ENCODE results near the gene MYH9. TPM values are rescaled to one million over a fixed set of nuclear protein-coding genes. Genes with fewer than 3 reads are reported as not detected.

The MYH9 gene
- total RNA-seq, 4 donors from 2014 or later = 241 to 387 (median 358) TPM

DNA sequence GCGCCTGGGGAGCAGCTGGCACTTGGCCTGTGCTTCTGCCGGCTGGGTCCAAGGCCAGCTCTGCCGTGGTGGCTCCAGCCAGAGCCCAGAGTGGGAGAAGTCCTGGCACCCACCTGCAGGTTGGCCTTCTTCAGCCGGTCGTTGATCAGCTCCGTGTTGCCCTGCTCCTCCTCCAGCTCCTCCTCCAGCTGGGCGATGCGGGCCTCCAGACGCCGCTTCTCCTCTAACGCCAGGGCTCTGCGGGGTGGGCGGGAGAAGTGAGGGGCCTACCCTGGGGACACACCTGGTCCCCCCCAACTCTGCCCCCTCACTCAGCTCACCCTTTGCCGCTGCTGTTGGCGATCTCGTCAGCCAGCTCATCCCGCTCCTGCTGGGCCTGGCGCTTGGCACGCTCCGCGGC is 102.2 kb downstream of the MYH9 start:
- Histone ChIP-seq H3K36me3 (peaks cover 89 to 100% (median 98%) of the 10 kb centered on the region in 4 donors), H3K27me3 (no peaks in the 10 kb centered on the region), H3K4me1 (peaks cover 11 to 62% (median 56%) of the 10 kb centered on the region in 4 donors), H3K27ac (replicated peaks in 1 of 4) (peak overlapping the region; percentile 80 to 86 (median 82)), H3K9me3 (no peaks in the 10 kb centered on the region), H3K4me3 (no peak overlapping the region)
- no peak for TF ChIP-seq POLR2AphosphoS5 (IDR thresholded peaks at IDR 0.05)
- TF ChIP-seq EP300 (IDR thresholded peaks at IDR 0.05) = no peak
- TF ChIP-seq, protein P1, sequence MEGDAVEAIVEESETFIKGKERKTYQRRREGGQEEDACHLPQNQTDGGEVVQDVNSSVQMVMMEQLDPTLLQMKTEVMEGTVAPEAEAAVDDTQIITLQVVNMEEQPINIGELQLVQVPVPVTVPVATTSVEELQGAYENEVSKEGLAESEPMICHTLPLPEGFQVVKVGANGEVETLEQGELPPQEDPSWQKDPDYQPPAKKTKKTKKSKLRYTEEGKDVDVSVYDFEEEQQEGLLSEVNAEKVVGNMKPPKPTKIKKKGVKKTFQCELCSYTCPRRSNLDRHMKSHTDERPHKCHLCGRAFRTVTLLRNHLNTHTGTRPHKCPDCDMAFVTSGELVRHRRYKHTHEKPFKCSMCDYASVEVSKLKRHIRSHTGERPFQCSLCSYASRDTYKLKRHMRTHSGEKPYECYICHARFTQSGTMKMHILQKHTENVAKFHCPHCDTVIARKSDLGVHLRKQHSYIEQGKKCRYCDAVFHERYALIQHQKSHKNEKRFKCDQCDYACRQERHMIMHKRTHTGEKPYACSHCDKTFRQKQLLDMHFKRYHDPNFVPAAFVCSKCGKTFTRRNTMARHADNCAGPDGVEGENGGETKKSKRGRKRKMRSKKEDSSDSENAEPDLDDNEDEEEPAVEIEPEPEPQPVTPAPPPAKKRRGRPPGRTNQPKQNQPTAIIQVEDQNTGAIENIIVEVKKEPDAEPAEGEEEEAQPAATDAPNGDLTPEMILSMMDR (IDR thresholded peaks at IDR 0.05) = no peak
- no peak for TF ChIP-seq POLR2A (IDR thresholded peaks at IDR 0.05; ENCODE audit: low read depth)
- intact Hi-C loops (cut with DNase I) = no loop called here
- WGBS = 84% methylated on average over 21 of the region's 21 CpGs
- no peak for DNase-seq (ENCODE audit: extremely low spot score)

DNA sequence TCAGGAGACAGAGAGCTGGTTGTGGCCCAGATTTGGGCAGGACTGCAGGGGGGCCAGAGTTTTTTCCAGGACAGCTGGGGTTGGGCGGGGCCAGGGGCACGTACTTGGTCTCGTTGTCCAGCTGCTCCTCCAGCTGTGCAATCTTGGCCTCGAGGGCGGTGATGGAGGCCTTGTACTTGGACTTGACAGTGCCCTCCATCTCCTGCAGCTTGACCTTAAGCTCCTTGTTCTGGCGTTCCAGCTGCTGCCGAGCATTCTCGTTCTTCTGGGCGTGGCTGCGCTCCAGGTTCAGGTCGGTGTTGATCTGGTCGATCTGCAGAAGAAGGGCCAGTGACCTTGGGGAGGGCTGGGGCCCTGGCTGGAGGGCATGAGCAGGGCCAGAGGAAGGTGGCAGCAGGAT is 102.8 kb downstream of the MYH9 start:
- TF ChIP-seq POLR2A (IDR thresholded peaks at IDR 0.05; ENCODE audit: low read depth) (no peak), EP300 (IDR thresholded peaks at IDR 0.05) (no peak), POLR2AphosphoS5 (IDR thresholded peaks at IDR 0.05) (peak in 1 of 2 donors; percentile 38)
- TF ChIP-seq, protein P1 (IDR thresholded peaks at IDR 0.05) = no peak
- no peak for DNase-seq (ENCODE audit: extremely low spot score)
- H3K4me3 ChIP-seq = no peak overlapping the region
- H3K9me3 ChIP-seq = no peaks in the 10 kb centered on the region
- peak overlapping the region; percentile 80 to 86 (median 82) for H3K27ac ChIP-seq (replicated peaks in 1 of 4)
- 54% methylated on average over 9 of the region's 12 CpGs for WGBS
- peaks cover 88 to 100% (median 96%) of the 10 kb centered on the region in 4 donors for H3K36me3 ChIP-seq
- intact Hi-C loops (cut with DNase I) = no loop called here
- no peaks in the 10 kb centered on the region for H3K27me3 ChIP-seq
- H3K4me1 ChIP-seq = peaks cover 11 to 64% (median 57%) of the 10 kb centered on the region in 4 donors

DNA sequence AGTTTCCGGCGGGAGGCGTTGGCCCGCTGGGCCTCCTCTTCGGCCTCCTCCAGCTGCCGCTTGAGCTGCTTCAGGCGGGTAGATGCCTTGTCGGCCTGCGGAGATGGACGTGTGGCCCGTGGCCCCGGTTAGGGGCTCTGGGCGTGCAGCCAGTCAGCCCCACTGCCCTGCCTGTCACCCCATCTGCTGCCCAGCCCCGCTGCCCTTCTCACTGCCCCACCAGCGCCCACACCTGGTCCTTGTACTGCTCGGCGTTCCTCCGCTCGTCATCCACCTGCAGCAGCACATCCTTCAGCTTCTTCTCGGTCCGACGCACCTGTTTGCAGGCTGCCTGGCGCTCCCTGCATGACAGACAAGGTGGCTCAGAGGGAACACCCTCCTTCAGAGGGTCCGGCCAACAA is 103.6 kb downstream of the MYH9 start:
- H3K36me3 ChIP-seq = peaks cover 79 to 100% (median 88%) of the 10 kb centered on the region in 4 donors
- WGBS = 90% methylated on average over 16 of the region's 24 CpGs
- H3K4me3 ChIP-seq = no peak overlapping the region
- no peaks in the 10 kb centered on the region for H3K9me3 ChIP-seq
- intact Hi-C loops (cut with DNase I) = no loop called here
- H3K4me1 ChIP-seq = peaks cover 11 to 60% (median 57%) of the 10 kb centered on the region in 4 donors
- DNase-seq (ENCODE audit: extremely low spot score) = no peak
- no peaks in the 10 kb centered on the region for H3K27me3 ChIP-seq
- TF ChIP-seq, protein P1 (IDR thresholded peaks at IDR 0.05) = no peak
- TF ChIP-seq POLR2AphosphoS5 (IDR thresholded peaks at IDR 0.05) = peak in 1 of 2 donors; percentile 31
- peak overlapping the region in 3 of 4 donors; percentile 80 to 82 (median 82) for H3K27ac ChIP-seq (replicated peaks in 1 of 4)

DNA sequence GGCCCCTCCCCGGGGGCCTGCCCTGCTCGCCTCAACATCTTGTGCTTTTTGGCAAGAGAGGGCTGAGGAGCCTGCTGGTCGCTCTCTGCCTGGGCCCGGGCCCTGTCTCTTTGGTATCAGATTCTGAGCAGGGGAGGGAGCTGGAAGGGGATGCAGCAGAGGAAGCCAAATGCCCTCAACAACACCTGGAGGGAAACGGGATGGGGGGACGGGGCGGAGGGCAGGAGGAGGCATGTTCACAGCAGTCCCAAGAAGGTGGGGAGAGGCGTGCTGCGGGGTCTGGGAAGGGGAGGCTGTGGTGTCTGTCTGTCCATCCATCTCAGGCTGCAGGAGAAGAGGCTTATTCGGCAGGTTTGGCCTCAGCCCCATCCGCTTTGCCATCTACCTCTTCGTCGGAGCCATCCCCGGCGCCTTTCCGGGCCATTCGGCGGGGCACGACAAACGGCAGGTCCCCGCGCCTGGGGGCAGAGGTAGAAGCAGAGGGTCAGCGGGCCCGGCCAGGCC is 105.4 kb downstream of the MYH9 start:
- Histone ChIP-seq H3K36me3 (peaks cover 61 to 84% (median 70%) of the 10 kb centered on the region in 4 donors), H3K9me3 (no peaks in the 10 kb centered on the region), H3K4me3 (no peak overlapping the region), H3K4me1 (peaks cover 18 to 66% (median 57%) of the 10 kb centered on the region in 4 donors), H3K27ac (replicated peaks in 1 of 4) (peak overlapping the region; percentile 20 to 38 (median 30)), H3K27me3 (no peaks in the 10 kb centered on the region)
- intact Hi-C loops (cut with DNase I) = no loop called here
- TF ChIP-seq POLR2AphosphoS5 (IDR thresholded peaks at IDR 0.05) = no peak
- TF ChIP-seq, protein P1 (IDR thresholded peaks at IDR 0.05) = no peak
- no peak for TF ChIP-seq EP300 (IDR thresholded peaks at IDR 0.05)
- no peak for TF ChIP-seq POLR2A (IDR thresholded peaks at IDR 0.05; ENCODE audit: low read depth)
- WGBS = 68% methylated on average over 7 of the region's 24 CpGs
- DNase-seq (ENCODE audit: extremely low spot score) = no peak

All from esophagus muscularis mucosa (tissue), 4 donors.